ENCODE results near the gene NCAPH2. TPM values are rescaled to one million over a fixed set of nuclear protein-coding genes. Genes with fewer than 3 reads are reported as not detected.
A peak's percentile ranks its signal among the peaks of the same experiment; 100 is the strongest.

Gene NCAPH2
- total and polyA plus RNA-seq, 2 of the 13 experiments (the other 11 are each of a cell fraction or from before 2014, with no cell fraction given): 28.1 to 64.4 TPM

- TF ChIP-seq, protein P1, sequence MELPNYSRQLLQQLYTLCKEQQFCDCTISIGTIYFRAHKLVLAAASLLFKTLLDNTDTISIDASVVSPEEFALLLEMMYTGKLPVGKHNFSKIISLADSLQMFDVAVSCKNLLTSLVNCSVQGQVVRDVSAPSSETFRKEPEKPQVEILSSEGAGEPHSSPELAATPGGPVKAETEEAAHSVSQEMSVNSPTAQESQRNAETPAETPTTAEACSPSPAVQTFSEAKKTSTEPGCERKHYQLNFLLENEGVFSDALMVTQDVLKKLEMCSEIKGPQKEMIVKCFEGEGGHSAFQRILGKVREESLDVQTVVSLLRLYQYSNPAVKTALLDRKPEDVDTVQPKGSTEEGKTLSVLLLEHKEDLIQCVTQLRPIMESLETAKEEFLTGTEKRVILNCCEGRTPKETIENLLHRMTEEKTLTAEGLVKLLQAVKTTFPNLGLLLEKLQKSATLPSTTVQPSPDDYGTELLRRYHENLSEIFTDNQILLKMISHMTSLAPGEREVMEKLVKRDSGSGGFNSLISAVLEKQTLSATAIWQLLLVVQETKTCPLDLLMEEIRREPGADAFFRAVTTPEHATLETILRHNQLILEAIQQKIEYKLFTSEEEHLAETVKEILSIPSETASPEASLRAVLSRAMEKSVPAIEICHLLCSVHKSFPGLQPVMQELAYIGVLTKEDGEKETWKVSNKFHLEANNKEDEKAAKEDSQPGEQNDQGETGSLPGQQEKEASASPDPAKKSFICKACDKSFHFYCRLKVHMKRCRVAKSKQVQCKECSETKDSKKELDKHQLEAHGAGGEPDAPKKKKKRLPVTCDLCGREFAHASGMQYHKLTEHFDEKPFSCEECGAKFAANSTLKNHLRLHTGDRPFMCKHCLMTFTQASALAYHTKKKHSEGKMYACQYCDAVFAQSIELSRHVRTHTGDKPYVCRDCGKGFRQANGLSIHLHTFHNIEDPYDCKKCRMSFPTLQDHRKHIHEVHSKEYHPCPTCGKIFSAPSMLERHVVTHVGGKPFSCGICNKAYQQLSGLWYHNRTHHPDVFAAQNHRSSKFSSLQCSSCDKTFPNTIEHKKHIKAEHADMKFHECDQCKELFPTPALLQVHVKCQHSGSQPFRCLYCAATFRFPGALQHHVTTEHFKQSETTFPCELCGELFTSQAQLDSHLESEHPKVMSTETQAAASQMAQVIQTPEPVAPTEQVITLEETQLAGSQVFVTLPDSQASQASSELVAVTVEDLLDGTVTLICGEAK (IDR thresholded peaks at IDR 0.05): no peak
- TF ChIP-seq, protein P1 (CRISPR knock-in tag; IDR thresholded peaks at IDR 0.05): 0 out of 2 replicates have a peak, but pooled peaks have one; percentile 35
- TF ChIP-seq MAZ (IDR thresholded peaks at IDR 0.05; ENCODE audit: borderline replicate concordance, low read depth, low read length) (peak; percentile 91), MAZ (CRISPR knock-in tag; IDR thresholded peaks at IDR 0.05; ENCODE audit: low read depth) (peak; percentile 80), CREB1 (IDR thresholded peaks at IDR 0.05) (peak; percentile 30), CREB1 (CRISPR knock-in tag; IDR thresholded peaks at IDR 0.05) (peak; percentile 56; the same call in 1 of the 2 replicates), ZNF572 (CRISPR knock-in tag; IDR thresholded peaks at IDR 0.05) (0 out of 2 replicates have a peak, but pooled peaks have one; percentile 24), SP5 (CRISPR knock-in tag; IDR thresholded peaks at IDR 0.05; ENCODE audit: borderline replicate concordance, low read depth) (peak; percentile 78), FOXO4 (CRISPR knock-in tag; conservative IDR thresholded peaks at IDR 0.05) (no peak), TGIF2 (CRISPR knock-in tag; IDR thresholded peaks at IDR 0.05) (0 out of 2 replicates have a peak, but pooled peaks have one; percentile 53), YY1 (IDR thresholded peaks at IDR 0.05; ENCODE audit: insufficient read depth, insufficient replicate concordance, low read depth, low read length) (peak; percentile 37)
- TF ChIP-seq, protein P2, sequence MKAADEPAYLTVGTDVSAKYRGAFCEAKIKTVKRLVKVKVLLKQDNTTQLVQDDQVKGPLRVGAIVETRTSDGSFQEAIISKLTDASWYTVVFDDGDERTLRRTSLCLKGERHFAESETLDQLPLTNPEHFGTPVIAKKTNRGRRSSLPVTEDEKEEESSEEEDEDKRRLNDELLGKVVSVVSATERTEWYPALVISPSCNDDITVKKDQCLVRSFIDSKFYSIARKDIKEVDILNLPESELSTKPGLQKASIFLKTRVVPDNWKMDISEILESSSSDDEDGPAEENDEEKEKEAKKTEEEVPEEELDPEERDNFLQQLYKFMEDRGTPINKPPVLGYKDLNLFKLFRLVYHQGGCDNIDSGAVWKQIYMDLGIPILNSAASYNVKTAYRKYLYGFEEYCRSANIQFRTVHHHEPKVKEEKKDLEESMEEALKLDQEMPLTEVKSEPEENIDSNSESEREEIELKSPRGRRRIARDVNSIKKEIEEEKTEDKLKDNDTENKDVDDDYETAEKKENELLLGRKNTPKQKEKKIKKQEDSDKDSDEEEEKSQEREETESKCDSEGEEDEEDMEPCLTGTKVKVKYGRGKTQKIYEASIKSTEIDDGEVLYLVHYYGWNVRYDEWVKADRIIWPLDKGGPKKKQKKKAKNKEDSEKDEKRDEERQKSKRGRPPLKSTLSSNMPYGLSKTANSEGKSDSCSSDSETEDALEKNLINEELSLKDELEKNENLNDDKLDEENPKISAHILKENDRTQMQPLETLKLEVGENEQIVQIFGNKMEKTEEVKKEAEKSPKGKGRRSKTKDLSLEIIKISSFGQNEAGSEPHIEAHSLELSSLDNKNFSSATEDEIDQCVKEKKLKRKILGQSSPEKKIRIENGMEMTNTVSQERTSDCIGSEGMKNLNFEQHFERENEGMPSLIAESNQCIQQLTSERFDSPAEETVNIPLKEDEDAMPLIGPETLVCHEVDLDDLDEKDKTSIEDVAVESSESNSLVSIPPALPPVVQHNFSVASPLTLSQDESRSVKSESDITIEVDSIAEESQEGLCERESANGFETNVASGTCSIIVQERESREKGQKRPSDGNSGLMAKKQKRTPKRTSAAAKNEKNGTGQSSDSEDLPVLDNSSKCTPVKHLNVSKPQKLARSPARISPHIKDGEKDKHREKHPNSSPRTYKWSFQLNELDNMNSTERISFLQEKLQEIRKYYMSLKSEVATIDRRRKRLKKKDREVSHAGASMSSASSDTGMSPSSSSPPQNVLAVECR (CRISPR knock-in tag; IDR thresholded peaks at IDR 0.05; ENCODE audit: borderline replicate concordance): peak; percentile 84; the same call in 1 of the 2 replicates
Observed at GRCh38 chr22:50562523-50563412, 54.7 kb downstream of the NCAPH2 start, which contains the start of gene SYCE3 (continued).

All from HepG2 (cell line).